GM12892 (cell line): ENCODE results near the gene SDK1.
"Not testable (repeated sequence)": the region's sequence is repeated elsewhere in the genome, so short reads cannot be mapped to it uniquely, and the experiment has no call there.

Source experiments
- POLR2A ChIP-seq: IDR thresholded peaks from 2 replicates; pipeline ENCODE4 v1.6.1; 2011; ENCODE audit warnings: low read depth, low read length, control low read depth
- POLR2AphosphoS5 ChIP-seq: IDR thresholded peaks from 2 replicates; pipeline ENCODE4 v1.6.1; 2011; ENCODE audit warnings: low read depth, low read length, control low read depth
- TAF1 ChIP-seq: IDR thresholded peaks from 2 replicates; pipeline ENCODE4 v1.6.1; 2011; ENCODE audit warnings: low read depth, mild to moderate bottlenecking, control low read depth, low read length, borderline replicate concordance

DNA sequence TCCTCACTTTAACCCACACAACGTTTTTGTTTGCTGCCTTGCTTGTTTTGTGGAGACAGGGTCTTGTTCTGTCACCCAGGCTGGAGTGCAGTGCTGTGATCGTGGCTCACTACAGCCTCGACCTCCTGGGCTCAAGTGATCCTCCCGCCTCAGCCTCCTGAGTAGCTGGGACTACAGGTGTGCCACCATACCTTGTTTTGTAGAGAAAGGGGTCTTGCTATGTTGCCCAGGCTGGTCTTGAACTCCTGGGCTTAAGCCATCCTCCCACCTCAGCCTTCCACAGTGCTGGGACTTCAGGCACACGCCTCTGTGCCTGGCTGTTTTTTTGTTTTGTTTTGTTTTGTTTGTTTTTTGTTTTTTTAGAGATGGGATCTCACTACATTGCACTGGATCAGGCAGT, 935.8 kb downstream of the SDK1 start:
- TF ChIP-seq POLR2A, TAF1, POLR2AphosphoS5: not testable (repeated sequence)
